ENCODE results near the gene PCCA. TPM values are rescaled to one million over a fixed set of nuclear protein-coding genes. Genes with fewer than 3 reads are reported as not detected.

The PCCA gene
- total and polyA plus RNA-seq, 9 donors: 23.5 to 62.4 (median 45.8) TPM

- intact Hi-C loops (cut with DNase I): no loop called here
- Histone ChIP-seq H3K4me1 (ENCODE audit: insufficient read depth) (no peaks in the 10 kb centered on the region), H3K9me3 (no peaks in the 10 kb centered on the region), H3K27ac (no peak overlapping the region), H3K36me3 (no peaks in the 10 kb centered on the region), H3K27me3 (no peaks in the 10 kb centered on the region), H3K4me3 (no peak overlapping the region)
- TF ChIP-seq CTCF (IDR thresholded peaks at IDR 0.05) (no peak), EP300 (IDR thresholded peaks at IDR 0.05) (no peak)
- no peak for DNase-seq
- WGBS, 3 donors: 81 to 89% (median 85%) methylated on average over 3 of the region's 3 CpGs
Observed at GRCh38 chr13:100045355-100045754, 43.5 kb upstream of the PCCA start.

- Histone ChIP-seq H3K4me3 (no peak overlapping the region), H3K27me3 (no peaks in the 10 kb centered on the region), H3K4me1 (ENCODE audit: insufficient read depth) (no peaks in the 10 kb centered on the region), H3K27ac (no peak overlapping the region), H3K36me3 (no peaks in the 10 kb centered on the region), H3K9me3 (no peaks in the 10 kb centered on the region)
- DNase-seq: no peak
- no peak for TF ChIP-seq CTCF (IDR thresholded peaks at IDR 0.05)
- 64 to 72% (median 64%) methylated on average over 3 of the region's 3 CpGs for WGBS, 3 donors
- intact Hi-C loops (cut with DNase I): no loop called here
Observed at GRCh38 chr13:100051070-100051469, 37.8 kb upstream of the PCCA start.

- H3K27ac ChIP-seq: no peak overlapping the region
- no peak overlapping the region for H3K4me3 ChIP-seq
- no peaks in the 10 kb centered on the region for H3K27me3 ChIP-seq
- WGBS, 3 donors: 89 to 96% (median 93%) methylated on average over 3 of the region's 3 CpGs
- no peak for DNase-seq
- H3K36me3 ChIP-seq: no peaks in the 10 kb centered on the region
- no peaks in the 10 kb centered on the region for H3K4me1 ChIP-seq (ENCODE audit: insufficient read depth)
- intact Hi-C loops (cut with DNase I): no loop called here
- H3K9me3 ChIP-seq: no peaks in the 10 kb centered on the region
- no peak for TF ChIP-seq EP300 (IDR thresholded peaks at IDR 0.05)
- TF ChIP-seq CTCF (IDR thresholded peaks at IDR 0.05): no peak
- no peak for TF ChIP-seq POLR2A (IDR thresholded peaks at IDR 0.05)
Observed at GRCh38 chr13:100059827-100060226, 29.1 kb upstream of the PCCA start.

GRCh38 chr13:100063333-100063732, 25.6 kb upstream of the PCCA start:
- 43 to 57% (median 48%) methylated on average over 6 of the region's 6 CpGs for WGBS, 3 donors
- Histone ChIP-seq H3K27me3 (no peaks in the 10 kb centered on the region), H3K27ac (no peak overlapping the region), H3K4me1 (ENCODE audit: insufficient read depth) (no peaks in the 10 kb centered on the region), H3K9me3 (no peaks in the 10 kb centered on the region), H3K4me3 (no peak overlapping the region), H3K36me3 (no peaks in the 10 kb centered on the region)
- DNase-seq: no peak
- intact Hi-C loops (cut with DNase I): no loop called here
- no peak for TF ChIP-seq CTCF (IDR thresholded peaks at IDR 0.05)
- no peak for TF ChIP-seq POLR2A (IDR thresholded peaks at IDR 0.05)
- no peak for TF ChIP-seq EP300 (IDR thresholded peaks at IDR 0.05)

- H3K27me3 ChIP-seq: no peaks in the 10 kb centered on the region
- H3K27ac ChIP-seq: no peak overlapping the region
- intact Hi-C loops (cut with DNase I): no loop called here
- no peaks in the 10 kb centered on the region for H3K36me3 ChIP-seq
- TF ChIP-seq EP300 (IDR thresholded peaks at IDR 0.05) (no peak), POLR2A (IDR thresholded peaks at IDR 0.05) (no peak), CTCF (IDR thresholded peaks at IDR 0.05) (no peak)
- H3K9me3 ChIP-seq: no peaks in the 10 kb centered on the region
- 91 to 95% (median 93%) methylated on average over 5 of the region's 5 CpGs for WGBS, 3 donors
- no peak for DNase-seq
- H3K4me1 ChIP-seq (ENCODE audit: insufficient read depth): no peaks in the 10 kb centered on the region
- H3K4me3 ChIP-seq: no peak overlapping the region
Observed at GRCh38 chr13:100063906-100064305, 25.0 kb upstream of the PCCA start.
